Measurements from ENCODE around the gene C1QTNF6.

Gene C1QTNF6

GRCh38 chr22:37223965-37224551 is 36.0 kb upstream of the C1QTNF6 start:
- DNase-seq (ENCODE audit: low spot score): no peak

- DNase-seq (ENCODE audit: low spot score): no peak
Measured at GRCh38 chr22:37222440-37222971, 34.5 kb upstream of the C1QTNF6 start.

GRCh38 chr22:37221424-37222333 is 33.6 kb upstream of the C1QTNF6 start:
- no peak for DNase-seq (ENCODE audit: low spot score)

- no peak for DNase-seq (ENCODE audit: low spot score)
Measured at GRCh38 chr22:37220543-37220981, 32.5 kb upstream of the C1QTNF6 start.

GRCh38 chr22:37219533-37219932 is 31.5 kb upstream of the C1QTNF6 start:
- DNase-seq (ENCODE audit: low spot score): no peak

GRCh38 chr22:37218771-37219411 is 30.8 kb upstream of the C1QTNF6 start:
- DNase-seq (ENCODE audit: low spot score): no peak

GRCh38 chr22:37218399-37218770 is 30.3 kb upstream of the C1QTNF6 start:
- DNase-seq (ENCODE audit: low spot score): no peak

GRCh38 chr22:37215890-37216289 is 27.8 kb upstream of the C1QTNF6 start:
- DNase-seq (ENCODE audit: low spot score): no peak

- no peak for DNase-seq (ENCODE audit: low spot score)
Measured at GRCh38 chr22:37214731-37215030, 26.6 kb upstream of the C1QTNF6 start.

GRCh38 chr22:37213941-37214730 is 26.1 kb upstream of the C1QTNF6 start:
- no peak for DNase-seq (ENCODE audit: low spot score)

GRCh38 chr22:37213218-37213855 is 25.3 kb upstream of the C1QTNF6 start:
- no peak for DNase-seq (ENCODE audit: low spot score)

- no peak for DNase-seq (ENCODE audit: low spot score)
Measured at GRCh38 chr22:37212174-37212906, 24.3 kb upstream of the C1QTNF6 start, which contains the start of gene SSTR3. TSS of gene SSTR3 (minus strand) at chr22:37212477. CDS start at chr22:37207803, 4,674 bp downstream.

GRCh38 chr22:37211866-37212173 is 23.8 kb upstream of the C1QTNF6 start:
- no peak for DNase-seq (ENCODE audit: low spot score)

- DNase-seq (ENCODE audit: low spot score): no peak
Measured at GRCh38 chr22:37211075-37211865, 23.2 kb upstream of the C1QTNF6 start.

- DNase-seq (ENCODE audit: low spot score): no peak
Measured at GRCh38 chr22:37210041-37210803, 22.2 kb upstream of the C1QTNF6 start.

- DNase-seq (ENCODE audit: low spot score): no peak
Measured at GRCh38 chr22:37209140-37209845, 21.2 kb upstream of the C1QTNF6 start.

GRCh38 chr22:37208401-37209139 is 20.5 kb upstream of the C1QTNF6 start:
- DNase-seq (ENCODE audit: low spot score): no peak

GRCh38 chr22:37207981-37208380 is 19.9 kb upstream of the C1QTNF6 start:
- DNase-seq (ENCODE audit: low spot score): no peak
